ENCODE data around the gene PPP2R3B.

- no peak for TF ChIP-seq EZH2phosphoT487 (IDR thresholded peaks at IDR 0.05; ENCODE audit: borderline replicate concordance)
- TF ChIP-seq CTCF (IDR thresholded peaks at IDR 0.05 in 2 of 3, conservative IDR thresholded peaks at IDR 0.05 in 1 of 3; ENCODE audit: borderline replicate concordance in 1 of 3, insufficient read depth in 1 of 3, low read depth in 2 of 3, low read length in 2 of 3) = no peak
- TF ChIP-seq SRF (IDR thresholded peaks at IDR 0.05; ENCODE audit: low read depth) = no peak
- no peak for TF ChIP-seq YY1 (IDR thresholded peaks at IDR 0.05; ENCODE audit: extremely low read depth, insufficient replicate concordance, low read depth, low read length)
- no peak for TF ChIP-seq REST (IDR thresholded peaks at IDR 0.05; ENCODE audit: low read depth)
Observed at GRCh38 chrX:318068-318738, 68.5 kb downstream of the PPP2R3B start.

Measured in HCT116 (cell line).